GM18951 (cell line): ENCODE results near the gene FYN.
"Not testable (repeated sequence)": the region's sequence is repeated elsewhere in the genome, so short reads cannot be mapped to it uniquely, and the experiment has no call there.

Experiments
- POLR2A ChIP-seq: IDR thresholded peaks from 4 replicates; pipeline ENCODE4 v1.6.1; 2011; ENCODE audit warnings: mild to moderate bottlenecking; ENCODE audit not compliant: insufficient read length, insufficient read depth; ENCODE audit errors: extremely low read depth
- in situ Hi-C: fragments of 300-500 bp; cut with MboI; formaldehyde crosslinking; loops from one replicate; pipeline ENCODE4 v1.12.0; 2022; ENCODE audit warnings: low sequenced_read_pairs, mixed read lengths, inconsistent platforms; ENCODE audit not compliant: unreplicated experiment

The FYN gene

GRCh38 chr6:111788379-111789276 is 84.6 kb downstream of the FYN start:
- TF ChIP-seq POLR2A, result no peak
- in situ Hi-C loops, result no loop called here

GRCh38 chr6:111786151-111786550 is 87.1 kb downstream of the FYN start:
- in situ Hi-C loops, result not testable (repeated sequence)

DNA sequence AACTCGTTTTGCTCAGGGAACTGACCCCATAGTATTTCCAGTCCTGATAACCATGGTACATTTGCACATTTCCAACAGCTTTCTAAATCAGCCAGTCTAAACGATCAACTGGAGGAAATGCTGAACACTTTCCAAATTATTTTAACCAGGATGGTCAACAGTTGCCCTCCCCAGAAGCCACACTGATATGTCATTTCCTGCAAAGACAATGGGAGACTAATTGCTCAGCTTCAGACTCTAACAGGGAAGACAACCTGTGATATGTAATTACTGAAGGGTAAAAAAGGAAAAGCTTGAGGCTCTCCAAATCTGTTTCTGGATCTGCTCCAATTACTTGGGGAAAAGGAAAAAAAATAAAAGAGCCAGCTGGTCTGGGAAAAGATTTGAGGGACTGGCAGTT is 88.8 kb downstream of the FYN start:
- in situ Hi-C loops, result no loop called here
- no peak for TF ChIP-seq POLR2A

GRCh38 chr6:111782887-111783466 is 90.3 kb downstream of the FYN start:
- in situ Hi-C loops, result no loop called here
- no peak for TF ChIP-seq POLR2A

DNA sequence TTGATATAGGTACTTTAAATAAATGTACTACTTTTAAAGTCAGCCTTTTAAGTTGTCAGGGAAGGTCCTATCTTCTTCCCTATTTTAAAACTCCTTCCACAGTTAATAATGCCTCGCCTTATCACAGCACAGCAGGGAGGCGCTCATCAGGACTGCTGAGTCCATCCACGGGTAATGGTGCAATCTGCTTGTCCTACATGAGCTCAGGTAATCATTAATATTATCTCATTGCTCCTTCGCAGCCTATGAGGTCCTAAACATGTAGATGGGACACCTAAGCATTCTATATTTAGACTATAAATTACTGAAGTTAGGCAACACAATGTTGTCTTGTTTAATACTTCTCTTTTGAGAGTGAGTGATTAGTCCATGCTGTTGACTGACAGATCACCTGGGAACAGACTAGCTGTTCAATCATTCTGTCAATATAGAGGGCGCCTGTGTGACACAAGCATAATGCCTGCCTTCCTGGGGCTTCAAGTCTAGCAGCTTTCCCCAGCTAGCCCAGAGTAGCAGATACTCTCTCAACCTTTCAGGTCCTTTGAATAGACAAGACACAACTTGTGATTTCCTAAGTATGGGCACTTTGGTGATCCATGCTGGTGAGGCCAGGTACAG is 91.0 kb downstream of the FYN start:
- no peak for TF ChIP-seq POLR2A
- in situ Hi-C loops, result no loop called here

DNA sequence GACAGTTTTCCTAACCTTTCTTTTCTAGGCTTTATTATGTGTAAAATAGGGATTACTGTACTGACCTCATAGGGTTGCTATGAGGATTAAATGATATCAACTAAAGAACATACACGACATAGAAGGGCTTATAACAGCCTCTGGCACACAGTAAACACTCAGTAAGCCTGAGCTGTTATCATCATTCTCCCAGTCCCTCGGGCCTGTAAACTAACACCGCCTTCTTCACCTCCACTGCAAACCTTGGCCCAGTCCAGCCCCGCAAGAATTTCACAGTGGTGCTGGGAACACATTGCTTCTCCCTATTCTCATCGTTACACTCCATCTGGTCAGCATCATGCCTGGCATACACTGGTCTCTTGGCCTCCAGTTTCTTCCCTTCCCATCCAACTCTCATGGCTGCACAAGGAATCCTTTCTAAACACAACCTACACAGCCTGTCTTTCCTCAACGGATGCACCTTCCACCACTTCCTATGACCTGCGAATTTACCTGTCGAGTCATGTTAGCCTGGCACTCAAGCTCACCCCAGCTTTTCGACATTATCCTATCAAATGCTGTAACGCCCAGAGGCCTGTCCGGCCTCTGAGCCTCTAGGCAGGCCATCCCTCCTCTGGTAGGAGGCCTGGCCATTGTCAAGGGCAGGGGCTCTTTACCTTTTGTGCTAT is 92.1 kb downstream of the FYN start:
- in situ Hi-C loops, result no loop called here
- no peak for TF ChIP-seq POLR2A

- in situ Hi-C loops, result no loop called here
- TF ChIP-seq POLR2A, result no peak
Observed at GRCh38 chr6:111780393-111780792, 92.9 kb downstream of the FYN start.

GRCh38 chr6:111779660-111780059 is 93.6 kb downstream of the FYN start:
- TF ChIP-seq POLR2A, result no peak

DNA sequence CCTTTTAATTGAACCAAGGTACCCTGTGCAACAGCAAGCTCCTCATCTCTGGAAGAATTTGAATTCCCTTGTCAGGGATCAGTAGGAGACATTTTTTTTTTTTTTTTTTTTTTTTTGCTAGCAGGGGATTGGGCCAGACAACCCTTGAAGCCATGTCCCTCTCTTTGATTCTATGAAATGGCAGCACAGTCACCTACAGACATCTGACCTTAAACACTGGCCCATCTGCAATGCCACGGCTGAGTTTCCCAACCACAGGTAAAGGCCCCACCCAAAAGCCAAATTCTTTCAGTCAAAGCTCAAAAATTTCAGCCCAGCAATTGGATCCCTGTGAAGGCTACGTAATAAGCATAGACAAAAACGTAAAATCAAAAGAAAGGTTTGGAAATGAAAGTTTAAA is 94.2 kb downstream of the FYN start:
- no peak for TF ChIP-seq POLR2A
- in situ Hi-C loops, result no loop called here

More at GRCh38 chr6:111779660-111780059, 93.6 kb downstream of the FYN start:
- in situ Hi-C loops, result no loop called here

GRCh38 chr6:111777357-111777756 is 95.9 kb downstream of the FYN start:
- in situ Hi-C loops, result no loop called here
- no peak for TF ChIP-seq POLR2A

DNA sequence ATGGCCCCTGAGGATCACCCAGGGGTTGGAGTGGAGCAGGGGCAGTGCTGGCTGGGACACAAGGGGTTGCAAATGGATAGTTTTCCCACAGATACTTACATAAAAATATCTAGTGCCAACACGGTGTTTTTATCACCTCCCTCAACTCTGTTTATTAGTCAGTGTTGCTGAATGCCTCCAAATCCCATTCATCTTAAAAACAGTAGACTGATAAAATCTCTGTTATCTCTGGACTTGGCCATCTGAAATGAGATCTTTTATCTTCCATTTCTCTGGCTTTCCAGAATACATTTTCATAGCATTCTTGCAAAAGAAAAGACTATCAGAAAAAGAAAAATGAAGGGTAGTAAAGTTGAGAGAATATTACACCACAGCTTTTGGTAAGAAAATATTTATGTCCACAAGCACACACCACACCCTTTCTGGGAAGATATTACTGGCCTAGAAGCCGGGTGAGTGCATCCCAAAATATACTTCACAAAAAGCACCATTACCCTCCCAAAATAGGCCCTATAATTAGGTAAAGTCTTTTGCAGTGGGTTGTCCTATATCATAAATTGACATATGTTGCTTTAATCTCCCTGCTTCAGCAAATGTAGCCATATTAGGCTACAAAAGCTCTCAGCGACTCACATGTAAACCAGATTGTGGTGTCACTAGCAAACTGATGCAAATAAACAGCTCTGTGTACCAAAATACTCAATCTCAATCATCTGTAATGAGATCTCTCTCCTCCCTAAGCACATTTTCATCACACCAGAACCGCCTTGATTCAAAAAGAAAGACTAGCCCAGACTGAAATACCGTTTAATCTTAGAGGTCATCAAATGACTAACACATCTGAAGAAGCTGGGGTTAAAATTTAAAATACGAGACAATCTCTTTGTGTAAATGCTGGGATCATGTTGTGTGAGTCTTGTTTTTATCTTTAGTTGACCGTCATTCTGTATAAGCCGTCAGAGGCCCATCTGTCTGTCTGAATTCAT is 96.7 kb downstream of the FYN start:
- TF ChIP-seq POLR2A, result no peak
- in situ Hi-C loops, result no loop called here

DNA sequence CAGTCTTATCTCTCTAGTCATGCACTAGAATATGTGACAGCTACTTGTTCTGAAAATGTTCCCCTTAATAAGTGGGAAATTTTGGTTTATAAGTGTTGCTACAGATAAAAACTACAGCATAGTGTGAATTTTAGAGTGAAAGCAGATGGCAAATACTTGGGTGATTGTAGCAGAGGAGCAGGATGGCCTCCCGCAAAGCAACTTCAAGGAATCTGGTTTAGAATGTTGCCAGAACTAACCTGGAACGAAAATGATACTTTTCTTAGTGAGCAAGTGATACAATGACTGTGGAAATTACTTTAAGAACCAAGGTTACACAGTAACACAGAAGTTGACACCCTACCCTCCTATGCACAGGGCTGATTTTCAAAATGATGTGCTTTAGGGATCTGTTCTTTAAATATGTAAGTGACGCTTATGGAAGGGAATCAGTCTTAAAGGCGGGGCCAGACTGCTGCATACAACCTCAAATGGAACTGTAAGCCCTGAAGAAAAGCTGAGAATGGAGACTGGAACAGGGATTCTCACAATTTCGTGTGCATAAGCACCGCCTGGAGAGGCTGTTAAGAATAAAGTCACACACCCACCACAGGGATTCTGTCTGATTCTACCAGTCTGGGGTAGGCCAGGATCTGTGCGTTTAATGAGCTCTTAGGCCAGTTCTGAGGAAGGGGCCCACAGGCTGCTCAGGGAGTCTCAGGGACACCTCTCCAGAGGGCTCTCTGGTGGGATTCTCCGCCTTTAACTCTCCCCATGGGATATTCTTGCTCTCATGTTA is 97.9 kb downstream of the FYN start:
- in situ Hi-C loops, result no loop called here
- TF ChIP-seq POLR2A, result no peak

- TF ChIP-seq POLR2A, result no peak
Observed at GRCh38 chr6:111774346-111774703, 98.9 kb downstream of the FYN start.

More at GRCh38 chr6:111774346-111774703, 98.9 kb downstream of the FYN start:
- in situ Hi-C loops, result no loop called here
